Spleen (tissue), 7 donors: ENCODE results near the gene RRBP1.

Experiments
- CTCF ChIP-seq, 11 experiments: fragments of 200-600 bp in 7 of 11; fragments of 450-650 bp in 4 of 11; sonication (generic) in 4 of 11; IDR thresholded peaks in 8 of 11; conservative IDR thresholded peaks in 3 of 11; 1 replicate in 7 of 11; 2 replicates in 4 of 11; pipeline versions ENCODE4 v1.4.0 to v1.8.0; 2016 to 2021; ENCODE audit warnings: antibody characterized with exemption in 11 of 11, inconsistent platforms in 4 of 11, mild to moderate bottlenecking in 1 of 11
- POLR2A ChIP-seq, 3 donors: fragments of 450-650 bp; IDR thresholded peaks; one replicate each; pipeline ENCODE4 v1.5.1; 2017; ENCODE audit warnings: antibody characterized with exemption in 3 of 3, mild to moderate bottlenecking in 1 of 3
- POLR2AphosphoS5 ChIP-seq, 3 donors: sonication (generic); formaldehyde crosslinking; IDR thresholded peaks; one replicate each; pipeline ENCODE4 v1.5.1; 2017; ENCODE audit warnings: antibody characterized with exemption in 3 of 3
- donor health status: DM: no; HTN: no; CAD: no; lungs with moderate emphysema.
- donor health status: DM: no; HTN: no; CAD: no.
- donor health status: DM: no; HTN: no; CAD: no.

- TF ChIP-seq POLR2AphosphoS5 (IDR thresholded peaks at IDR 0.05) (no peak), CTCF (IDR thresholded peaks at IDR 0.05 in 8 of 11, conservative IDR thresholded peaks at IDR 0.05 in 3 of 11) (no peak), POLR2A (IDR thresholded peaks at IDR 0.05) (no peak)
Observed at GRCh38 chr20:17659801-17660200, 22.2 kb downstream of the RRBP1 start.
